ENCODE results near the gene ALS2. TPM values are rescaled to one million over a fixed set of nuclear protein-coding genes. Genes with fewer than 3 reads are reported as not detected.

ALS2 gene
- total RNA-seq, 1 donor from 2014 or later, result 36.5 TPM

GRCh38 chr2:201653221-201653620 lies 127.5 kb downstream of the ALS2 start:
- intact Hi-C loops (cut with DNase I), result no loop called here
- DNase-seq (ENCODE audit: low spot score), result no peak

Other genes with a start within 250 kb of the ALS2 start
- gene TMEM237, start 137.4 kb downstream of the ALS2 start, total RNA-seq, result 17.0 TPM
- gene MPP4, start 82.3 kb downstream of the ALS2 start, total RNA-seq, result not detected
- gene CDK15, start 25.6 kb upstream of the ALS2 start, total RNA-seq, result 0.22 TPM